OCI-LY3 (cell line): Measurements from ENCODE around the gene ORC4.
"Not testable (repeated sequence)": the region's sequence is repeated elsewhere in the genome, so short reads cannot be mapped to it uniquely, and the experiment has no call there.

ENCODE experiments used
- H2AFZ ChIP-seq: fragments of 200-600, 300-600 bp; shearing (Covaris generic); 2 replicates; pipeline ENCODE4 v1.6.0; 2014; ENCODE audit warnings: antibody characterized with exemption, low read depth, low read length
- H3K27ac ChIP-seq: fragments of 200-600, 300-600 bp; sonication (generic); 2 replicates; pipeline ENCODE4 v1.5.1; 2014; ENCODE audit warnings: mild to moderate bottlenecking, low read length, moderate library complexity, mixed read lengths
- H3K27me3 ChIP-seq: fragments of 200-600, 300-600 bp; sonication (generic); 2 replicates; pipeline ENCODE4 v1.6.1; 2014; ENCODE audit warnings: low read depth, low read length, mixed read lengths
- H3K36me3 ChIP-seq: fragments of 200-600, 300-600 bp; sonication (generic); replicated peaks from 2 replicates; pipeline ENCODE3; 2014; ENCODE audit warnings: low read depth, low read length, mixed read lengths
- H3K4me1 ChIP-seq: fragments of 300-600, 200-600 bp; sonication (generic); 2 replicates; pipeline ENCODE4 v1.6.1; 2014; ENCODE audit warnings: low read length, mixed read lengths
- H3K4me2 ChIP-seq: fragments of 200-600, 300-600 bp; sonication (generic); 2 replicates; pipeline ENCODE4 v1.6.1; 2014; ENCODE audit warnings: low read length, mixed read lengths
- H3K4me3 ChIP-seq: fragments of 300-600, 200-600 bp; sonication (generic); 2 replicates; pipeline ENCODE4 v1.5.1; 2014; ENCODE audit warnings: antibody characterized with exemption, mild to moderate bottlenecking, low read length, moderate library complexity
- H3K79me2 ChIP-seq: fragments of 300-600, 200-600 bp; shearing (Covaris generic); 2 replicates; pipeline ENCODE4 v1.6.1; 2014; ENCODE audit warnings: mild to moderate bottlenecking, low read length, mixed read lengths
- H3K9ac ChIP-seq: fragments of 300-600, 200-600 bp; shearing (Covaris generic); 2 replicates; pipeline ENCODE4 v1.6.0; 2014; ENCODE audit warnings: mild to moderate bottlenecking, low read length, moderate library complexity
- H3K9me3 ChIP-seq: fragments of 200-600, 300-600 bp; shearing (Covaris generic); 2 replicates; pipeline ENCODE4 v1.6.1; 2014; ENCODE audit warnings: low read length, mixed read lengths; ENCODE audit not compliant: insufficient read depth
- H4K20me1 ChIP-seq: fragments of 200-600, 300-600 bp; sonication (generic); 2 replicates; pipeline ENCODE4 v1.6.1; 2016; ENCODE audit warnings: low read length, mixed read lengths; ENCODE audit not compliant: insufficient read depth
- CTCF ChIP-seq: fragments of 200-600, 300-600 bp; sonication (generic); IDR thresholded peaks from 2 replicates; pipeline ENCODE4 v1.5.1; 2014; ENCODE audit warnings: antibody characterized with exemption, low read length, low read depth
- EZH2phosphoT487 ChIP-seq: fragments of 200-600 bp; shearing (Covaris generic); IDR thresholded peaks from 2 replicates; pipeline ENCODE4 v1.6.1; 2018; ENCODE audit warnings: antibody characterized with exemption, mixed run types, low read depth

ORC4 gene

GRCh38 chr2:148021886-148022285 is 1.3 kb upstream of the ORC4 start:
- no peaks in the 10 kb centered on the region for H3K9me3 ChIP-seq
- TF ChIP-seq EZH2phosphoT487 = no peak
- no peak for TF ChIP-seq CTCF
- H3K79me2 ChIP-seq = peaks cover 92% of the 10 kb centered on the region
- peaks cover 28% of the 10 kb centered on the region for H3K4me1 ChIP-seq
- peak overlapping the region; percentile 87 for H3K4me2 ChIP-seq
- peaks cover 9% of the 10 kb centered on the region; the same call in 1 of the 2 replicates for H4K20me1 ChIP-seq
- peak overlapping the region; percentile 77 for H3K27ac ChIP-seq
- H3K4me3 ChIP-seq = peak overlapping the region; percentile 95
- H3K36me3 ChIP-seq = peaks cover 6% of the 10 kb centered on the region
- H2AFZ ChIP-seq = no peak overlapping the region
- no peaks in the 10 kb centered on the region for H3K27me3 ChIP-seq
- H3K9ac ChIP-seq = peak overlapping the region; percentile 86

- Histone ChIP-seq H3K9me3 (no peaks in the 10 kb centered on the region), H3K27me3 (no peaks in the 10 kb centered on the region), H4K20me1 (peaks cover 13% of the 10 kb centered on the region; the same call in 1 of the 2 replicates), H3K36me3 (peaks cover 6% of the 10 kb centered on the region), H2AFZ (peak within 1 kb of the TSS; percentile 83), H3K4me1 (peaks cover 28% of the 10 kb centered on the region), H3K79me2 (peaks cover 93% of the 10 kb centered on the region), H3K4me3 (peak within 1 kb of the TSS; percentile 95), H3K27ac (peak within 1 kb of the TSS; percentile 77), H3K4me2 (peak within 1 kb of the TSS; percentile 87), H3K9ac (peak within 1 kb of the TSS; percentile 88)
- no peak for TF ChIP-seq EZH2phosphoT487
- TF ChIP-seq CTCF = no peak
Measured at GRCh38 chr2:148021059-148021861, 723 bp upstream of the ORC4 start, which contains the start of gene MBD5. MBD5 (plus strand) TSS chr2:148021091.

GRCh38 chr2:148014616-148015015 is 5.9 kb downstream of the ORC4 start:
- TF ChIP-seq CTCF = no peak
- no peak for TF ChIP-seq EZH2phosphoT487
- H4K20me1 ChIP-seq = peaks cover 21% of the 10 kb centered on the region; the same call in 1 of the 2 replicates
- H3K4me1 ChIP-seq = peaks cover 11% of the 10 kb centered on the region
- no peak overlapping the region for H3K4me2 ChIP-seq
- no peaks in the 10 kb centered on the region for H3K36me3 ChIP-seq
- H3K79me2 ChIP-seq = peaks cover 99% of the 10 kb centered on the region
- no peak overlapping the region for H2AFZ ChIP-seq
- H3K27ac ChIP-seq = no peak overlapping the region
- H3K9me3 ChIP-seq = no peaks in the 10 kb centered on the region
- H3K9ac ChIP-seq = no peak overlapping the region
- no peak overlapping the region for H3K4me3 ChIP-seq
- H3K27me3 ChIP-seq = no peaks in the 10 kb centered on the region

- H3K36me3 ChIP-seq = no peaks in the 10 kb centered on the region
- H3K9me3 ChIP-seq = no peaks in the 10 kb centered on the region
- H3K9ac ChIP-seq = no peak overlapping the region
- peaks cover 4% of the 10 kb centered on the region; the same call in 1 of the 2 replicates for H3K4me1 ChIP-seq
- no peak overlapping the region for H3K4me2 ChIP-seq
- no peak overlapping the region for H2AFZ ChIP-seq
- no peaks in the 10 kb centered on the region for H3K27me3 ChIP-seq
- peaks cover 98% of the 10 kb centered on the region for H3K79me2 ChIP-seq
- H3K4me3 ChIP-seq = no peak overlapping the region
- TF ChIP-seq EZH2phosphoT487 = no peak
- no peak for TF ChIP-seq CTCF
- no peak overlapping the region for H3K27ac ChIP-seq
- H4K20me1 ChIP-seq = peaks cover 21% of the 10 kb centered on the region; the same call in 1 of the 2 replicates
Measured at GRCh38 chr2:148013876-148014275, 6.7 kb downstream of the ORC4 start.

GRCh38 chr2:148008411-148008810 is 12.1 kb downstream of the ORC4 start:
- not testable (repeated sequence) for H3K4me2 ChIP-seq, H3K27ac ChIP-seq, H3K4me1 ChIP-seq, H3K4me3 ChIP-seq, H3K9ac ChIP-seq, H2AFZ ChIP-seq, H3K36me3 ChIP-seq, H3K27me3 ChIP-seq, H3K9me3 ChIP-seq
- H4K20me1 ChIP-seq = peaks cover 20% of the 10 kb centered on the region
- peaks cover 95% of the 10 kb centered on the region for H3K79me2 ChIP-seq
